Central memory CD8-positive, alpha-beta T cell (primary cell): ENCODE results near the gene PPP2R3B.
"Not testable (repeated sequence)": the region's sequence is repeated elsewhere in the genome, so short reads cannot be mapped to it uniquely, and the experiment has no call there.

Experiments used
- ATAC-seq: fragments of 150-1000 bp; cut with Tn5 transposase; replicated peaks from 2 replicates; pipeline ENCODE4 v1.10.0; 2022; ENCODE audit warnings: mild to moderate bottlenecking, moderate FRiP score, moderate number of reproducible peaks; ENCODE audit not compliant: poor library complexity, severe bottlenecking; ENCODE audit errors: extremely low read depth
- DNase-seq, 2 donors: peaks; one replicate each; pipeline ENCODE4 v3.0.0; 2021; ENCODE audit warnings: low spot score in 2 of 2
- H3K27ac Mint-ChIP-seq: one replicate; pipeline ENCODE4 v1.8.0; 2022; ENCODE audit warnings: low read depth, mild to moderate bottlenecking, moderate library complexity, mixed read lengths
- H3K27me3 Mint-ChIP-seq: one replicate; pipeline ENCODE4 v1.8.0; 2022; ENCODE audit warnings: mixed read lengths
- H3K36me3 Mint-ChIP-seq: one replicate; pipeline ENCODE4 v1.8.0; 2022; ENCODE audit warnings: mild to moderate bottlenecking, moderate library complexity, mixed read lengths; ENCODE audit not compliant: insufficient read depth
- H3K4me1 Mint-ChIP-seq: one replicate; pipeline ENCODE4 v1.8.0; 2022; ENCODE audit warnings: mixed read lengths
- H3K4me3 Mint-ChIP-seq: one replicate; pipeline ENCODE4 v1.8.0; 2022; ENCODE audit warnings: mild to moderate bottlenecking, moderate library complexity, mixed read lengths
- H3K9me3 Mint-ChIP-seq: one replicate; pipeline ENCODE4 v1.8.0; 2022; ENCODE audit warnings: mixed read lengths

Gene PPP2R3B

GRCh38 chrX:312621-313331 lies 73.9 kb downstream of the PPP2R3B start:
- peaks cover 3% of the 10 kb centered on the region for H3K4me1 Mint-ChIP-seq
- ATAC-seq: no peak
- peaks cover 34% of the 10 kb centered on the region for H3K36me3 Mint-ChIP-seq

DNA sequence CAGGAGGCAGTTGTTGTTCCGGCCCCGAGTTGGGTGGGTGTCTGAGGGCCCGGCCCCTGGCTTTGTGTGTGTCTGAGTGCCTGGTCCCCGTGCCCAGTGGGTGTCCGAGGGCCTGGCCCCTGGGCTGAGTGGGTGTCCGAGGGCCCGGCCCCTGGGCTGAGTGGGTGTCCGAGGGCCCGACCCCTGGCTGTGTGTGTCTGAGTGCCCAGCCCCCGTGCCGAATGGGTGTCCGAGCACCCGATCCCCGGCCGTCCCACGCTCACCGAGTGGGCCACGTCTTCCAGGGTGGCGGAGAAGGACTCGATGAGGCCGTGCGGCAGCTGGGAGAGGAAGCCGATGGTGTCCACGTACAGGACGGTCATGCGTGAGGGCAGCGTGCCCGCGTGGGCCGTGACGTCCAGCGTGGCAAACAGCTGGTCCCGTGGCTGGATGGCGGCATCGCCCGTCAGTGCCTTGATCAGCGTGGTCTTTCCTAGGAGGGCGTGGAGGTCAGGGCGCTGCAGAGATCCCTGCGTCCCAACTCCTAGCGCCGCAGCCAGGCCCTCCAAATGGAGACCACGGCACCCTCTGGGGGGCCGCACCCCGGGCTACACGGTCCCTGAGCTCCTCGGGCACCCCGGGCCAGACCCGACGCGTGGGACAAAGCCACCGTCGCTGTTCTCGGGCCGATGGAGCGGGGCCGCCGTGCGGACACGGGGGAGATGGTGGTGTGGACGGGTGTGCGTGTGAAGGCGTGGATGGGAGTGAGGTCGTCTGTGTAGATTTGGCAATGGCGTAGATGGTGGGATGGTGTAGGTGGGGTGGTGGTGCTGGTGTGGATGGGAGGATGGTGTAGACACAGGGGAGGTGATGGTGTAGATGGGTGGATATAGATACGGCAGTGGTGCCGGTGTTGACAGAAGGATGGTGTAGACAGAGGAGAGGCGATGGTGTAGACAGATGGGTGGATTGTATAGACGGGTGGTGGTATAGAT lies 75.3 kb downstream of the PPP2R3B start:
- Mint-ChIP-seq H3K4me3 (no peak overlapping the region), H3K27me3 (no peaks in the 10 kb centered on the region), H3K36me3 (peaks cover 42% of the 10 kb centered on the region), H3K4me1 (no peaks in the 10 kb centered on the region), H3K27ac (peak overlapping the region; percentile 26), H3K9me3 (no peaks in the 10 kb centered on the region)
- ATAC-seq (no peak), DNase-seq (no peak)

More at GRCh38 chrX:312621-313331, 73.9 kb downstream of the PPP2R3B start:
- H3K9me3 Mint-ChIP-seq: no peaks in the 10 kb centered on the region
- H3K27me3 Mint-ChIP-seq: no peaks in the 10 kb centered on the region
- H3K4me3 Mint-ChIP-seq: no peak overlapping the region
- H3K27ac Mint-ChIP-seq: peak overlapping the region; percentile 26
- DNase-seq: no peak

GRCh38 chrX:310621-311155 lies 76.0 kb downstream of the PPP2R3B start:
- Mint-ChIP-seq H3K4me1 (no peaks in the 10 kb centered on the region), H3K36me3 (peaks cover 49% of the 10 kb centered on the region), H3K27ac (no peak overlapping the region), H3K27me3 (no peaks in the 10 kb centered on the region), H3K4me3 (no peak overlapping the region), H3K9me3 (no peaks in the 10 kb centered on the region)
- DNase-seq (no peak), ATAC-seq (no peak)

DNA sequence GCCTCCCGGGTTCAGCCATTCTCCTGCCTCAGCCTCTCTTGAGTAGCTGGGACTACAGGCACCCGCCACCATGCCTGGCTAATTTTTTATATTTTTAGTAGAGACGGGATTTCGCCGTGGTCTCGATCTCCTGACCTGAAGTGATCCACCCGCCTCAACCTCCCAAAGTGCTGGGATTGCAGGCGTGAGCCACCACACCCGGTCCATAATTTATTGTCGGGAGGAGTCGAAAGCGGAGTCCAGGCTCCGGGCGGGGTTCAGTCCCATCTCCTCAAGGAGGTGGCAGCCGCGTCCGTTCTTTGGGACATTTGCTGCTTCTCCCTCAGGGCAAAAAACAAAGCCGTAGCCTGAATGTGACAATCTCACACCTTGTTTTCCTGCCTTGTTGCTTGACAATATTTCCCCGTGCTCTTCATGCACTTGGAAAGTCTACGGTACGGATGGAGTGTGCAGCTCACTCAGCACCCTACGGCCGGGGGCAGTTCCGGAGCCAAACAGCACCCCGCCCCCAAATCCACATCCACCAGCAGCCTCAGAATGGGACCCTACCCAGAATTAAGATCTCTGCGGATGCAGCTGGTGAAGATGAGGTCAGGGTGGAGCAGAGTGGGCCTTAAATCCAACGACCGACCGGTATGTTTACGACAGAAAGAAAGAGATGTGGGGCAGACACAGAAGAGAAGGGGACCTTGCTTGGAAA lies 77.7 kb downstream of the PPP2R3B start:
- Mint-ChIP-seq H3K9me3 (no peaks in the 10 kb centered on the region), H3K36me3 (peaks cover 65% of the 10 kb centered on the region), H3K4me1 (no peaks in the 10 kb centered on the region), H3K27ac (no peak overlapping the region), H3K27me3 (no peaks in the 10 kb centered on the region), H3K4me3 (no peak overlapping the region)
- DNase-seq: no peak
- no peak for ATAC-seq

- H3K27ac Mint-ChIP-seq: no peak overlapping the region
- H3K36me3 Mint-ChIP-seq: peaks cover 69% of the 10 kb centered on the region
- ATAC-seq: no peak
- no peaks in the 10 kb centered on the region for H3K9me3 Mint-ChIP-seq
- no peak for DNase-seq
- no peaks in the 10 kb centered on the region for H3K27me3 Mint-ChIP-seq
- H3K4me1 Mint-ChIP-seq: no peaks in the 10 kb centered on the region
- H3K4me3 Mint-ChIP-seq: peak overlapping the region; percentile 20
These were observed 79.2 kb downstream of the PPP2R3B start for GRCh38 chrX:307261-308111.

DNA sequence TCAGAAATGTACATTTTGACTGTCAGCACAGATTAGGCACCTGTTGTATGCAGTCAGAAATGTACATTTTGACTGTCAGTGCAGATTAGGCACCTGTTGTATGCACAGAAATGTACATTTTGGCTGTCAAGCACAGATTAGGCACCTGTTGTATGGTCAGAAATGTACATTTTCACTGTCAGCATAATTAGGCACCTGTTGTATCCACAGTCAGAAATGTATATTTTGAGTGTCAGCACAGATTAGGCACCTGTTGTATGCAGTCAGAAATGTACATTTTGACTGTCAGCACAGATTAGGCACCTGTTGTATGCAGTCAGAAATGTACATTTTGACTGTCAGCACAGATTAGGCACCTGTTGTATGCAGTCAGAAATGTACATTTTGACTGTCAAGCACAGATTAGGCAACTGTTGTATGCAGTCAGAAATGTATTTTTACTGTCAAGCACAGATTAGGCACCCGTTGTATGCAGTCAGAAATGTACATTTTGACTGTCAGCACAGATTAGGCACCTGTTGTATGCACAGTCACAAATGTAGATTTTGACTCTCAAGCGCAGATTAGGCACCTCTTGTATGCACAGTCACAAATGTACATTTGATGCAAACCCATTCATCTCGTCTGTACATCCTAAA lies 80.0 kb downstream of the PPP2R3B start:
- H3K36me3 Mint-ChIP-seq: peaks cover 72% of the 10 kb centered on the region
- not testable (repeated sequence) for H3K9me3 Mint-ChIP-seq, DNase-seq, H3K4me1 Mint-ChIP-seq, H3K27me3 Mint-ChIP-seq, H3K27ac Mint-ChIP-seq, ATAC-seq
- H3K4me3 Mint-ChIP-seq: peak overlapping the region; percentile 20

GRCh38 chrX:305781-306613 lies 80.7 kb downstream of the PPP2R3B start:
- not testable (repeated sequence) for DNase-seq, ATAC-seq, H3K9me3 Mint-ChIP-seq, H3K4me3 Mint-ChIP-seq, H3K4me1 Mint-ChIP-seq, H3K27me3 Mint-ChIP-seq
- H3K36me3 Mint-ChIP-seq: peaks cover 78% of the 10 kb centered on the region
- peak overlapping the region; percentile 82 for H3K27ac Mint-ChIP-seq

DNA sequence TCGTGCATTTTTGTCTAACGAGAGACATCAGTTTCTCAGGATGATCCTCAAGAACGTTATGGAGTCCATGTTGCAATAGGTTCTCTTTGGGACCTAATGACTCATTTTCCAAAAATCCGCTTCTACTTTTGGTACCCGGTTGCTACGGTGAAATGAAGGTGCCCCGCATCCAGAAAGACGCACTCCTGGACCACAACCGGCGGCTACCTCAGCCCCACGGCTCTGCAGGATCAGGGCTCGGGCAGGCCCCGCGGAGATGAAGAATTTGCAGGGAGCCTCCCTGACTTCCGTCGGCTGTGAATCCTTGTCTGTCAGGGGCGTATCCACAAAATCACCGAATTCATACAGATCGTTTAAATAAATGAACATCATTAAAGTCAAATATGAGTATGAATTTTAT lies 83.7 kb downstream of the PPP2R3B start:
- Mint-ChIP-seq H3K9me3 (no peaks in the 10 kb centered on the region), H3K4me3 (no peak overlapping the region), H3K36me3 (peaks cover 61% of the 10 kb centered on the region), H3K27me3 (no peaks in the 10 kb centered on the region), H3K27ac (no peak overlapping the region), H3K4me1 (no peaks in the 10 kb centered on the region)
- ATAC-seq (no peak), DNase-seq (no peak)

DNA sequence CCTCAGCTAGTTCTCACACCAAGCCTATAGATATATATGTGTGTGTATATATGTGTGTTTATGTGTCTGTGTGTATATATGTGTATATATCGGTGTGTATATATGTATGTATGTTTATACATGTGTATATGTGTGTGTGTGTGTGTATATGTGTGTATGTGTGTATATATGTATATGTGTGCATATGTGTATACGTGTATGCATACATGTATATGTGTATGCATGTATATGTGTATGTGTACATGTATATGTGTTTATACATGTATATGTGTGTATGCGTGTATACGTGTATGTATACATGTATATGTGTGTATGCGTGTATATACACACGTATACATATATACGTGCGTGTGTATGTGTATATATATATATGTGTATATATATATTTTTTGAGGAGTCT lies 86.4 kb downstream of the PPP2R3B start:
- Mint-ChIP-seq H3K27me3 (no peaks in the 10 kb centered on the region), H3K4me1 (no peaks in the 10 kb centered on the region), H3K27ac (no peak overlapping the region), H3K36me3 (peaks cover 47% of the 10 kb centered on the region), H3K9me3 (no peaks in the 10 kb centered on the region), H3K4me3 (no peak overlapping the region)
- no peak for ATAC-seq
- no peak for DNase-seq

- no peak for DNase-seq
- ATAC-seq: no peak
- Mint-ChIP-seq H3K4me3 (no peak overlapping the region), H3K27ac (no peak overlapping the region), H3K27me3 (no peaks in the 10 kb centered on the region), H3K9me3 (no peaks in the 10 kb centered on the region), H3K4me1 (no peaks in the 10 kb centered on the region), H3K36me3 (peaks cover 38% of the 10 kb centered on the region)
These were observed 87.7 kb downstream of the PPP2R3B start for GRCh38 chrX:298993-299392.

GRCh38 chrX:295136-295535 lies 91.6 kb downstream of the PPP2R3B start:
- no peak overlapping the region for H3K27ac Mint-ChIP-seq
- H3K9me3 Mint-ChIP-seq: no peaks in the 10 kb centered on the region
- ATAC-seq: no peak
- peaks cover 32% of the 10 kb centered on the region for H3K36me3 Mint-ChIP-seq
- H3K27me3 Mint-ChIP-seq: no peaks in the 10 kb centered on the region
- no peaks in the 10 kb centered on the region for H3K4me1 Mint-ChIP-seq
- H3K4me3 Mint-ChIP-seq: no peak overlapping the region
- DNase-seq: peak in 1 of 2 donors; percentile 8
